ENCODE results near the gene ENDOU.

ENDOU gene

DNA sequence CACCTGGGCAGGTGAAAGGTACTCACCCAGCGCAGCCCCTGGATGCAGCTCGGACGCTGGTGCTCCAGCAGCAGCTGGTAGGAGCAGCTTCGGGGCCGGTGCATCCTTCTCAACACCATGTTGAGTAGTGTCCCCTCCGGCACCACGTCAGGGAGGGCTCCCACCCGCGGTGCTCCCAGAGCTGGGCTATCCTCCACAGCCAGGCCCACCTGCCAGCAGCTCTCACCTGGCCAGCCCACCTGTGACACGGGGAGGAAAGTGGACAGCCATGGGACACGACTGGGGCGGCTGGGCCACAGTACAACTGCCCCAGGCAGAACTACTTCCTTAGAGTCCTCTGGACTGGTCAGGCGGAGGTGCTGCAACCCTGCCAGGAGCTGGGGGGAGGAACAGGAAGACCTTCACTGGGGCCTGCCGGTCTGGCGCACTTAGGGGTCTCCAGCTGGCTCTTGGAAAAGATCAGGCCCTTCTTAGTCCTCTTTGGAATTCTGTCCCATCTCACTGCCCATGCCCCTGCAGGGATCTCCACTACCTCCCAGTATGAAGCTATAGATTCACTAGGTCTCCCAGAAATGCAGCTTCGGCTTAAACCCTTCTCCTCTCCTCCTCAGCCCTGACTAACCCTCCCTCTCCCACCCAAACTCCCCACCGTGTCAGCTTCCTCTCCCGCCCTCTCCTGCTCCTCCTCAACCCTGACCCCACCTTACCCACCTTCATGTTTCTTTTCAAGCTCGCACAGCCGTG, 32.7 kb upstream of the ENDOU start:
- DNase-seq: no peak
- ATAC-seq: no peak

DNA sequence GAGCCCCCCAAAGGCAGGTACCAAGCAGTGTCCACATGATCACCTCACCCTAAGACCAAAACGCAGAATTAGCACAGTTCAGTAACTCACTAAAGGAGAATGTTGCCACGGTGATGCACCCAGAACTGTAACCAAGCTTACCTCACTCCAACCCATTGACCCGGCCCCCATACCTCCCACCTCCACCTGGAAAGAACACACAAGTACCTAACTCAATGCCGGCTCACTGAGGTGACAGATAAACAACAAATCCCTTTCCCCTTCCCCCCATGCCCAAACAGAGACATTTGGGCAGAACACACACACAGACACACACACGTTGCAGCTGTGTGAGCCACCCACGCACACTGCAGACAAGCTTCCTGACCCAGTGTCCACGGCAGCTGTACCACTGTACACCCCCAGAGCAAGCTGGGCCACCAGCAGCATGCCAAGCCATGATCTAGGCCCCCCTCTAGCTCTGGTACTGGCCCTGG, 32.1 kb upstream of the ENDOU start:
- ATAC-seq (no peak), DNase-seq (no peak)

DNA sequence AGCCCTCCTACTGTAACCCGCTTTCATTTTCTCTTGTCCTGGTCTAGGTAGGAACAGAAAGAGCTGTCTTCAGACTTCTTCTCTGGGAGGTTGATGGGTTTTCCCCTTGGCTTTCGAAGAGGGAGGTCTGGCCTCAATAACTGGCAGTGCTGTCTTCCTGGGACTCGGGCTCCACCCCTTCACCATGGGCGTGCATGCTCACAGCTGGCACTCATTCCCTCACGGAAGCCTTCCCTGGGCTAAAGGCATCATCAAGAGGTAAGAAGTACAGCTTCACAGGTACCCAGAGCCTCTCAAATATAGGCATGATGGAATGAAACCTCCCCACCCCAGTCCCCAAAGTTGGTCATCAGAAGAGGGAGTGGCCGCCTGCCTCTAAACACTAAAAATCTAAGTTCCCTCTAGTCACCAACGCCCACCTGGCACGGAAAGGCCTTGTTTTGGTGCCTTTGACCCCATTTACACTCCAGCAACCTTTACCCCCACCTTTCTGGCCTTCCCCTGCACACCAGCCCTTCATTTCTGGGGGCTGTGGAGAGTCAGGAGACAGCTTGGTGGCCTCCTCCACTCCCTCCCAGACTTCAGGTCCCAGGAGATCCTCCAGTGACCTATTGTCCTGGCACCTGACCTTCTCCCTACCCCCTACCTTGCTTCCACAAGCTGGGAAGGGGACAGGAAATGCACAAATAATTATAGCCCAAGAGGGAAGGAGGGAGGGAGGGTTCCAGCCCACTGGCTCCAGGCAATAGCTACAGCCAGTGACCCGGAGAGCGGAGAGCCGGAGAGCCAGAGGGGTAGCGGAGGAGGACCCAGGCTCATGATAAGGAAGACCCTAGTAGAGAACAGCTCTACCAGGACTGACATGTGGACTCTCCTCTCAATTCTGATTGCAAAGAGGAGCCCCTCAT, 30.6 kb upstream of the ENDOU start:
- DNase-seq (peak; percentile 43), ATAC-seq (peak; percentile 58)

DNA sequence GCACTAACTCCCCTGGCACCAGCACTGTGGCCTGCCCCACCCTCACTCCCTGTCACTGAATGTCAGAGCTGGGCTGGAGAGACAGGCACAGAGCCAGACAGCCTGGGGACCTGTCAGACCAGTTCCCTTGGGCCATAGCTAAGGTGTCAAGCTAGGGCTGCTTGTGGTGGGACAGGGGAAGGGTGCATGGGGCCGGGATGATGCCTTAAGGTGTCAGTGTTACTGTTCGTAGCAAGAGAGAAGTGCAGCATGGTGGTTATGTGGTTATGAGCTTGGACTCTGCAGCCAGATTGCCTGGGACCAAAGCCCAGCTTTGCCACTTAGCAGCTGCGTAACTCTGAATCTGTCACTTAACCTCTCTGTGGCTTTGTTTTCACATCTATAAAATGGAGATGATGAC, 29.6 kb upstream of the ENDOU start:
- ATAC-seq (no peak), DNase-seq (no peak)

DNA sequence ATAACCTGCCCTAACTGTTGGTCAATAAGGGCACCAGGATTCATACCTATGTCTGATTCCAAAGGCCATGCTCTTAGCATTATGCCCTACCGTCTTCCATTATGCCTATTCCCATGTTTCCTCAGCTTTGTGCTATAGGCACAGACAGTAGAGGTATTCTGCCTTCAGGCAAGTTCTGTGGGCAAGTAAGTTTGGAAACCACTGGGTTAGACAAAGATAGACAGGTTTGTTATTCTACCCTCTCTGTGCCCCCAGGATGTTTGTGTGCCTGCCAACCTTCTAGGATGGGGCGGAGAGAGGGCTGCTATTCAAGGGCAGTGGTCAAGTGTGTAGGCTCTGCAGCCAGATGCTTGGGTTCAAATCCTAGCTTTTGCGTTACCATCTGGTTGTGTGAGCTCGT, 28.8 kb upstream of the ENDOU start:
- ATAC-seq: no peak

DNA sequence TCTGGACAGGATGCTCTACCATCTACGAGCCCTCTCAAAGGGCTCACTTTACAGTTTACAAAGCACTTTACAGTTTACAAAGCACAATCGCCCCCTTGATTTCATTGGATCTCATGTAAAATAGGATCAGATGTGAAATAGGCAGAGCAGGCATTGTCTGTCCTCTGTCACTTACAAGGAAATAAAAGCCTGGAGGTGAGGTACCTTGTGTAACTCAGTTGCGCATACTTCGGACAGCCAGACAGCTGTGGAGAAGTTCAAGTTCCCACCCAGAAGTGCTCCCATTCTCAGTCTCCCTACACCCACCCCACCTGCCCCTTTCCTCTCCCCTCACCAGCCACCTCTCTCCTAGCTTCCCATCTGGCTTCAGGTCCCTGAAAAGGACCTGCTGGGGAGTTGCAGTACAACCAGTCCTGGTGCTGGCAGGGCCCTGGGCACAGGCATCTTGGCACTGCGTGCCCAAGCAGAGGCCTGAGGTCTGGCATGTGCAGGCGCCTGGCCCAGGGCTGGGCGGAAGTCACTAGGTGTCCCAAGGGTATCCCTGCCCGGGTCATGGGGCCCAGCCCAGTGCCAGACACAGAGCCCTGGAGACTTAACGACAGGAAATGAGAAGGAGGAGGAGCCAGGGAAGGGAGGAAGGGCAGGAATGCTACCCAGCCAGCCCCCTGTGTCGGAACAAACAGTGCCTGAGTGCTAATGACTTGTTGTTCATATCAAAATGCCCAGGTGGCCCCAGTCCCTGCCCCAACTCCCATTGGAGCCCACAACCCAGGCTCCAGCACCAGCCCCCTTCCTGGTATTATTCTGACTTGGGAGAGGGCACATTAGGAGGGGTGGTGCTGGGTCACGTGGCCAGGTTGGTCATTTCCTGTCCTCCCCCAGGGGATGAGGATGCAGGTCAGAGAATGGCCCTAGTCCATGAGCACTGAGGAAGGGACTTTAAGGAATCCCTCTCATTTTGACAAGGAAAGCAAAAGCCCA, 28.0 kb upstream of the ENDOU start:
- DNase-seq (no peak), ATAC-seq (no peak)

More for the DNA sequence above, 28.8 kb upstream of the ENDOU start:
- no peak for DNase-seq

DNA sequence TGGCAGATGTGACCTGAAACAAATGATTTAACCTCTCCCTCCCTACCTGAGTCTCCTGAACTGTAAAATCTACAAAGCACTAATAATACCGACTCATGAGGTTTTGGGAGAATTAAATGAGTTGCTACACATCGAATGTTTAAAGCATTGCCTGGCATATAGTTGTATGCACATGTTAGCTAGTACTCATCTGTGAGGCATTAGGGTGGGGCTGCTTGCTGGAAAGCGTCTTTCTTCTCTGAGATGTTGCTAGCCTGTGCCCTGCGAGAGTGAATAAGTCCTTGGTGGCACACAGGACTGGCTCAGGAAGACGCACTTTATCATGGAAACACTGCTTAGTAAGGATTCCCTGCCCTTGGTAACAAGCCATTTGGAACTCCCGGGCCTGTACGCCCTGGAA, 27.3 kb upstream of the ENDOU start:
- ATAC-seq: no peak
- DNase-seq: no peak

DNA sequence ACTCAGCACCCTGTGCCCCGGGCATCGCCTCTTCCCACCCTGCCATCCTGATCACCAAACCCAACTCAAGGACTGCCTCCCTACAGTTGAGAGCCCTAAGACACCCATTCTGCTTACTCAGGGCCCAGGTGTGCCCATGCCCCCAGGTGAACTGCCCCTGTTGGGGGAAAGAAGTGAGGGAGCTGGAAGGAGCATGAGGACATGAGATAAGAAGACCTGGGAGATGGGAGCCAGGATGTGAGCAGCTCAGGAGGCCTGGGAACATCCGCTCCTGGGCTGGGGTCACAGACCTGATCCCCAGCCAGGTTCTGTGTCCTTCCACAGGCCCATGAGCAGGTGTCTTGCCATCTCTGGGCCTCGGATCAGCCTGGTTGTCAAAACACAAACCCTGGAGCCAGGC, 26.8 kb upstream of the ENDOU start:
- DNase-seq: no peak
- ATAC-seq: no peak

DNA sequence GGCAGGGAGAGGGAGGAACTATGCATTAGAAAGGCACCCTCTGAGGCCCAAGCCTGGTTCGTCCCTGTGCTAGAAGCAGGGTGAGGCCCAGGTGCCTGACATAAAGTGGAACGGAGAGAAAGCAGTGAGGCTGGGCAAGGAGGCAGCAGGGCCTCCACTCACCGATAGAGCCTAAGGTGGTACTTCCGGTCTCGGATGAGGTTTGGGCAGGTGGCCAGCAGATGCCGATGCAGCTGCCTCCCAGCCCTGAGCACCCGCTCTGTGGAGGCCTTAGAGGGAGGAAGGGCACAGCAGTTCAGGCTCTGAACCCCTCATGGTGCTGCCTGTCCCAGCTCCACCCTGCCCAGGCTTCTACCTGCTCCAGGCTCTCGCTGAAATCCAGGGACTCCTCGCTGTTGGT, 26.3 kb upstream of the ENDOU start:
- DNase-seq: no peak
- ATAC-seq: no peak

DNA sequence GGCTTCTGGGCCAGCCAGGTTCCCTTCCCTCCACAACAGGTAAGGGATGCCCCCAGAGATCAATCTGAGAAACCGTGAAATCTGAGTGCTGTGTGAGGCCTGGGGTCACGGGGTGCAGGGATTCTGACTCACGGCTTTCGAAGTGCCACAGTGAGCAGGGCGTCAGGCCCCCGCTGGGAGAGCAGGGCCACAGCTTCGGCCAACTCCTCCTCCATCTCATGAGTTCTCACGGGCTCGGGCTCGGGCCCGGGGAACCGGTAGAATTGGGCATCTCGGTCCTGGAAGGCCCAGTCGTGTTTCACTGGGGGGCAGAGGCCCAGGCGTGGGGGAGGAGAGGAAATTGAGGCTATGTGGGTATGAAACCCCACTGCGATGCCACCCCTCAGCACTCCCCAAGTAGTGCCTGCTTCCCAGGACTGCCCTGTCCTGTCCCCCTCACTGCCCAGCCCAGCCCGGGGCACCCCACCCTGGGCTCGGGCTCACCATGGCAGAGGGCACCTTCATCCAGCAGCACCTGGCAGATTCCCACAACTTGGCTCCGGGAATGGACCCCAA, 25.7 kb upstream of the ENDOU start:
- no peak for DNase-seq
- no peak for ATAC-seq

DNA sequence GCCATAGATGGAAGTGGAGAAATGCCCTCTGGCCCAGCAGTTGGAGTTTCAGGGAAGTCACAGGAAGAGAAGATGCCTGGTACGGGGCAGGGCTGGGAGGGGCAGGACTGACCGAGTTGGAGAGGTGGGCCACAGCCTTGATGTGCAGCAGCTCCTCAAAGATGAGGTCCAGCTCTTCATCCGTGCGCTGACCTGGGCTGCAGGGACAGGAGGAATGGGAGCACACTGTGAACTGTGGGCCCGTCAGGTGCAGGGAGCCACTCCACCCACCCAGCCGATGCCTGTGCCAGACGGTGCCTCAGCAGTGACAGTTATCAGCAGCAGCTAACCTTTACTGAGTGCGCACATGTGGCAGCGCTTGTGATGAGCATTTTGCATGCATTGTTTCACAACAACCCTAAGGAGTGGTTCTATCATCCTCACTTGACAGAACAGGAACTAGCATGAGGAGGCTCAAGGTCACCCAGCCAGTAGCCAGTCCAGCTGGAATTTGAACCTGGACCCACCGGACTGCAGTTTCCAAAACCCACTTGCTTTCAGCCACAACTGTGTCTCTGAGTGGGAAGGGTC, 25.0 kb upstream of the ENDOU start:
- DNase-seq (no peak), ATAC-seq (no peak)

DNA sequence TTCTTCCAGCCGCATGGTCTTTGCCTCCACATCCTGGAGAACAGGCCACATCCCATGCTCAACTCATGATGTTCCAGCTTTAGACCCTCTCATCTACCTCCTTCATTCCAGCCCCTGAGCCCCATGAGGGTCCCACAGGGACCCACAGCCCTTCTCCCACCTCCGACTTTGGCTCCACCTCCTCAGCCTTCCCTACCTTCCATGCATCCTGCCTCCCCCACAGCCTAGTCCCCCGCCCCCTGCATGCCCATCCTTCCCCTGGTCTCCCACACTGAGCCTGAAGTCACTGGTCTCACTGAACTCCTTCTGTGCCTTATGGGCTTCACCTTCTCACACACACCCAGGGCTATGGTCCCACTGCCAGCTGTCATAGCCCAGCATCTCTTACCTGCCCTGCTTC, 23.6 kb upstream of the ENDOU start:
- ATAC-seq: no peak

DNA sequence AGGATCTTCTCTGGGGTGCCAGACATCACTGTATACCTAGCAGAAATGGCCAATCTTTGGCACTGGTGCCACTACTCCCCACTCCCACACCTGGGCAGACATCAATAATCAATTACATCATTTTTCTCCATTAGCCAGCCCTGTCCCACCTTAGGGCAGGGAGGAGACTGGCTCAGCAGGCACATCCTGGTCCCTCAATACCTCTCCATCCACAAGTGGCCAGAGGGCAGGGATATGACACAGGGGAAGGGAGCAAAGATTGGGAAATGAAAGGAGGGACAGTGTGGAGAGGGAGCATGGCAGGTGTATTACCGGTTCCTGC, 23.2 kb upstream of the ENDOU start:
- DNase-seq (no peak), ATAC-seq (no peak)

More for the DNA sequence above, 23.6 kb upstream of the ENDOU start:
- DNase-seq: no peak

DNA sequence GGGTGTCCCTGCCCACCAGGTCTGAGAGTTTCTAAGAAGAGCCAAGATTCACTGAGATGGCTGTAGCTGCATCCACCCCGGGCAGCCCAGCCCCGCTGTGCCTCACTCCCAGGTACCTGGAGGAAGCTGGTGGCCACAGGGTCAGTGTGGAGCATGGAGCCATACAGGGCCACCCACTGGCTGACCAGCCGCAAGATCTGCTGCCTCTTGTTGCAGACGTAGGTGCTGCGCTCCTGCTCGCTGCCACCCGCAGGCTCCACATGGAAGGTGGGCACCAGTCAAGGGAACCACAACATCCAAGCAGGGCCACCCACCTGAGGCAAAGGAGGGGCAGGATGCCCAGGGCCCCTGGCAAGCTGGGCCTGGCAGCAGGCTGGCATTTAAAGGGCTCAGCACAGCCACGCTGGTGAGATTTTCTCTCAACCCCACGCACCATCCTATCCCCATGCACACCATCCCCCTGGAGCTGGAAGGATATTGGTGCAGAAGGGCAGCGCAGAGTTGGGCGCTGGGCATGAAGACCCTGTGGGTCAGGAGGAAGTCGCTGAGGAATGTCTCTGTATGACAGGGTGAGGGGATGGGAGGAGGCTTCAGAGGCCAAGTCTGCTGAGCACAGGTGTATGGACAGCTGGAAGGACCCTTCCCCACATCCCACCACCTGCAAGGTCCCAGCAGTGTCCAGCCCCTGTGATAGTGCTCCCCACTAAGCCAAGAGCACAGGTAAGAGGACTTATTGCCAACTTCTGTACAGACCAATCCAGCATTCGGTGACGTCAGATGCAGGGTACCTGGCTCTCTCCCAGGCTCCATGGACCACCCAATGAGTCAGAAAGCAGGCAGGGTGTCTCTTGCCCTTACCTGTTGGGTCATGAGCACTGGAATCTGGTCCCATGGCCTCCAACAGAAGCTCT, 22.6 kb upstream of the ENDOU start:
- ATAC-seq (no peak), DNase-seq (no peak)

DNA sequence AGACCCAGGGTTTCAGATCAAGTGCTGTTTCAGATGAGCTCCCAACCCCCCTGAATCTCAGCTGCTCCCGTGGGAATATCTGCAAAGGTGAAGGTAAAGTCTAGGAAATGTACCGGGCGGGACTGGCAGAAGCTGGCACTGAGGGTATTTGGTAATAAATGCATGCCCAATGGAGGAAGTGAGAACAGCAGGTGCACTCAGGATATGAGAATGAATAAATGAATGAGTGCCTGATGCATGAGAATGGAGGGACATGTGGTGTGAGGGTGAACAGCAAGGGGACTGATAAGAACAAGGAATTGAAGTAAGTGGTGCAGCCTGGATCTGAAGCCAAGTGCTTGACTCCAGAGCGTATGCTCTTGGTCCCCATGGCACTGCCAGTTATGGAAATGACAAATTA, 21.8 kb upstream of the ENDOU start:
- ATAC-seq (no peak), DNase-seq (no peak)

DNA sequence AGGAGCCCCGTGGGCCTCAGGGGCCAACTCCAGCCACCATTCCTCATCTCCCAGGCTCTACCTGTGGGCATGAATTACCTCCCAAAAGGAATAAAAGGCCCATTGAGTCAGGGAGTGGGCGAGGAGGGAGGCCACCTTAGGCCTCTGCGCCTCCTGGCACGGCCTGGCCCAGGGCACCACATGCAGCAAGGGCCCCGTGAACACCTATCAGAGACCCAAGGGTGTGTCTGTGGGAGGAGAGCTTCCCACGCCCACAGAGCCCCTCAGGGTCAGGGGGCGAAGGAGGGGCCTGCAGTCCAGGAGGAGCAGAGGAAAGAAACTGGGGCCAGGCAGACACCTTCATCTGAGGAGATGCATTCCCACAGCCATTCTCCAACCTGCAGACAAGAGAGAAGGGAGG, 21.2 kb upstream of the ENDOU start:
- ATAC-seq: no peak
- DNase-seq: no peak

DNA sequence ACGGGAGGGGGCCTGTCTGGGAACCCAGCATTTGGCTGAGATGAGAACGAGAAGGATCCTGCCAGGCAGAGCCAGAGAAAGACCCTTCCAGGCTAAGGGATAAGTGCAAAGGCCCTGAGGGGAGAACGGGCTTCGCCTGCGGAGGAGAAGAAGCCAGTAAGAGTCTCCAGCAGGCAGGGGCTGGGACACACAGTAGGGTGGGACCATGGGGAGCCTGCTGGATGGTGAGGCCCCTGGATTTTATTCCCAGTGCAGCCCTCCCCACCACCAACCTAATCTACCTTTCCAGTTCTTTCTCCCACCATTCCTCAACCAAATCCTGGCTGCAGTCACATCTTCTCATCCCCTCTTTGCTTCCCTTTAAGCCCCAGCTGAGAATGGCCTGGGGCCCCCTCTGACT, 20.8 kb upstream of the ENDOU start:
- DNase-seq: no peak
- ATAC-seq: no peak

DNA sequence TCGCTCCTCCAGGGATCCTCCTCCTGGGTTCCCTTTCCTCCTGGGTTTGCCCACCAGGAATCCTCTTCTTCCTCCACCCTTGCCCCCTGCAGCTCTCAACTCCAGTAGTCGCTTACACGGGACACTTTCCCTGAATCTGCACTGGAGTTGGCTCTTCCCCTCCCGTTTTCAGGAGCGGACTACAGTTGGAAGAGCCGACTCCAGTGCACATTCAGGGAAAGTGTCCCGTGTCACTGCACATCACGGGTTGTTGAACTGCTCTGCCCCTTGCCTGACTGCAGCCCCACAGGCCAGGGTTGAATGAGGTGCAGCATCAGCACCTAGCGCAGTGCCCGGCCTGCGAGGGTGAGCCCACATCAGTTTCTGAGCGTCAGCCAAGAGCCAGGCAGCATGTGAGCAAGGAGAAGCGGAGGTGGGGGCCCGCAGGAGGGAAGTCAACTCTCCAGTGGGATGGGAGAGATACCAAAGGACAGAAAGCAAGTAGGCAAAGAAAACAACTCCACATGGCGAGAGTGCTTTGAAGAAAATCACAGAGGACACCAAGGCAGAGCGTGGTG, 20.3 kb upstream of the ENDOU start:
- ATAC-seq (no peak), DNase-seq (no peak)

DNA sequence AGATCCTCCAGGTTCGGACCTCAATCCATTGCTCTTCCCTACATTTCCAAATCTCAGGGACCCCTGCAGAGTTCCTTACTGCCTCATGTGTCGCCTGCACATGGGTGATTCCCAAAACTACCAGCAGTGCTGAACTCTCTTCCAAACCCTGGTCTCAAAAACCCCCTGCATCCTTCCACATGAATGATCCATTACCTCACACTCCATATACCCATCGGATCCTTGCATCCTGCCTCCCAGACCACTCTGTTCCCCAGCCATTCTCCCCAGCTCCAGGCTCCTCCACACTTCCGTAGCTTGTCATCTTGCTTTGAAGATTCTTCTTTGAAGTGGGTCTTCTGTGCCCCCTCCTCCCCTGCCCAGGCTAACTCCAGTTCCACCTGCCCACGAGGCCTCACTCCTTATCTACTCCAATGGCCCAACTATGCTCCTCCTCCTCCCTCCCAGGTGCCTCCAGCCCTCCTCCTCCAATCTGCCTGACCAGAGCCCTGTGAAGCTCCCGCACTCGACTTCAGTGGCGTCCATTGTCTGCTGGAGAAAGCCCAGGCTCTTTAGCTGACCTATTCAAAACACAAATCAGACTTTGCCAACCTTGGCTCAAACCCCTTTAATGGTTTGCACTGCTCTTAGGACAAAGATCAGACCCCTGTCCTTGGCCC, 19.6 kb upstream of the ENDOU start:
- ATAC-seq: no peak
- DNase-seq: no peak
